ENCODE results near the gene UQCRQ.
A peak's percentile ranks its signal among the peaks of the same experiment; 100 is the strongest.

Gene UQCRQ

GRCh38 chr5:132827943-132828673 lies 38.3 kb upstream of the UQCRQ start:
- Histone ChIP-seq H3K4me3 (ENCODE audit: low read length) (no peak overlapping the region), H3K27me3 (ENCODE audit: insufficient read depth, low read length) (peaks cover 60% of the 10 kb centered on the region), H3K9me3 (ENCODE audit: low read length) (no peaks in the 10 kb centered on the region), H3K4me1 (ENCODE audit: insufficient read depth, low read length) (no peaks in the 10 kb centered on the region), H2AFZ (ENCODE audit: low read depth, low read length) (no peak overlapping the region), H3K36me3 (ENCODE audit: insufficient read depth, low read length) (no peaks in the 10 kb centered on the region)

- Histone ChIP-seq H3K27me3 (ENCODE audit: insufficient read depth, low read length) (peaks cover 61% of the 10 kb centered on the region), H2AFZ (ENCODE audit: low read depth, low read length) (no peak overlapping the region), H3K4me1 (ENCODE audit: insufficient read depth, low read length) (no peaks in the 10 kb centered on the region), H3K4me3 (ENCODE audit: low read length) (no peak overlapping the region), H3K9me3 (ENCODE audit: low read length) (no peaks in the 10 kb centered on the region), H3K36me3 (ENCODE audit: insufficient read depth, low read length) (no peaks in the 10 kb centered on the region)
Measured at GRCh38 chr5:132828846-132829494, 37.5 kb upstream of the UQCRQ start.

GRCh38 chr5:132829742-132830435 lies 36.6 kb upstream of the UQCRQ start:
- Histone ChIP-seq H3K36me3 (ENCODE audit: insufficient read depth, low read length) (no peaks in the 10 kb centered on the region), H3K27me3 (ENCODE audit: insufficient read depth, low read length) (peaks cover 64% of the 10 kb centered on the region), H3K9me3 (ENCODE audit: low read length) (no peaks in the 10 kb centered on the region), H2AFZ (ENCODE audit: low read depth, low read length) (peak overlapping the region; percentile 84), H3K4me3 (ENCODE audit: low read length) (peak overlapping the region; percentile 45), H3K4me1 (ENCODE audit: insufficient read depth, low read length) (no peaks in the 10 kb centered on the region)

GRCh38 chr5:132830436-132831094 lies 35.9 kb upstream of the UQCRQ start, which contains the start of gene SHROOM1:
Gene SHROOM1 (minus strand): TSS chr5:132830647. CDS start chr5:132826140, 4,507 bp downstream.
- no peaks in the 10 kb centered on the region for H3K9me3 ChIP-seq (ENCODE audit: low read length)
- H3K27me3 ChIP-seq (ENCODE audit: insufficient read depth, low read length) = peaks cover 64% of the 10 kb centered on the region
- H3K36me3 ChIP-seq (ENCODE audit: insufficient read depth, low read length) = no peaks in the 10 kb centered on the region
- no peaks in the 10 kb centered on the region for H3K4me1 ChIP-seq (ENCODE audit: insufficient read depth, low read length)
- peak within 1 kb of the TSS; percentile 45 for H3K4me3 ChIP-seq (ENCODE audit: low read length)
- peak within 1 kb of the TSS; percentile 84 for H2AFZ ChIP-seq (ENCODE audit: low read depth, low read length)

- peaks cover 65% of the 10 kb centered on the region for H3K27me3 ChIP-seq (ENCODE audit: insufficient read depth, low read length)
- H3K4me3 ChIP-seq (ENCODE audit: low read length) = no peak overlapping the region
- H3K36me3 ChIP-seq (ENCODE audit: insufficient read depth, low read length) = no peaks in the 10 kb centered on the region
- no peaks in the 10 kb centered on the region for H3K9me3 ChIP-seq (ENCODE audit: low read length)
- no peaks in the 10 kb centered on the region for H3K4me1 ChIP-seq (ENCODE audit: insufficient read depth, low read length)
- no peak overlapping the region for H2AFZ ChIP-seq (ENCODE audit: low read depth, low read length)
Measured at GRCh38 chr5:132831095-132831860, 35.2 kb upstream of the UQCRQ start.

- Histone ChIP-seq H3K27me3 (ENCODE audit: insufficient read depth, low read length) (peaks cover 62% of the 10 kb centered on the region), H2AFZ (ENCODE audit: low read depth, low read length) (no peak overlapping the region), H3K4me3 (ENCODE audit: low read length) (no peak overlapping the region), H3K36me3 (ENCODE audit: insufficient read depth, low read length) (no peaks in the 10 kb centered on the region), H3K4me1 (ENCODE audit: insufficient read depth, low read length) (no peaks in the 10 kb centered on the region), H3K9me3 (ENCODE audit: low read length) (no peaks in the 10 kb centered on the region)
Measured at GRCh38 chr5:132832612-132833011, 33.8 kb upstream of the UQCRQ start.

- Histone ChIP-seq H2AFZ (ENCODE audit: low read depth, low read length) (no peak overlapping the region), H3K4me1 (ENCODE audit: insufficient read depth, low read length) (no peaks in the 10 kb centered on the region), H3K9me3 (ENCODE audit: low read length) (no peaks in the 10 kb centered on the region), H3K4me3 (ENCODE audit: low read length) (no peak overlapping the region), H3K36me3 (ENCODE audit: insufficient read depth, low read length) (no peaks in the 10 kb centered on the region), H3K27me3 (ENCODE audit: insufficient read depth, low read length) (peaks cover 54% of the 10 kb centered on the region)
Measured at GRCh38 chr5:132834057-132834456, 32.4 kb upstream of the UQCRQ start.

- H2AFZ ChIP-seq (ENCODE audit: low read depth, low read length) = no peak overlapping the region
- H3K27me3 ChIP-seq (ENCODE audit: insufficient read depth, low read length) = peaks cover 45% of the 10 kb centered on the region
- H3K9me3 ChIP-seq (ENCODE audit: low read length) = no peaks in the 10 kb centered on the region
- no peaks in the 10 kb centered on the region for H3K36me3 ChIP-seq (ENCODE audit: insufficient read depth, low read length)
- no peak overlapping the region for H3K4me3 ChIP-seq (ENCODE audit: low read length)
- H3K4me1 ChIP-seq (ENCODE audit: insufficient read depth, low read length) = peaks cover 5% of the 10 kb centered on the region
Measured at GRCh38 chr5:132836852-132837251, 29.6 kb upstream of the UQCRQ start.

GRCh38 chr5:132837868-132838267 lies 28.6 kb upstream of the UQCRQ start:
- H3K9me3 ChIP-seq (ENCODE audit: low read length) = no peaks in the 10 kb centered on the region
- no peak overlapping the region for H2AFZ ChIP-seq (ENCODE audit: low read depth, low read length)
- no peak overlapping the region for H3K4me3 ChIP-seq (ENCODE audit: low read length)
- peaks cover 40% of the 10 kb centered on the region for H3K27me3 ChIP-seq (ENCODE audit: insufficient read depth, low read length)
- peaks cover 5% of the 10 kb centered on the region for H3K4me1 ChIP-seq (ENCODE audit: insufficient read depth, low read length)
- no peaks in the 10 kb centered on the region for H3K36me3 ChIP-seq (ENCODE audit: insufficient read depth, low read length)

GRCh38 chr5:132838516-132839282 lies 27.7 kb upstream of the UQCRQ start:
- Histone ChIP-seq H3K36me3 (ENCODE audit: insufficient read depth, low read length) (no peaks in the 10 kb centered on the region), H3K27me3 (ENCODE audit: insufficient read depth, low read length) (peaks cover 32% of the 10 kb centered on the region), H3K4me3 (ENCODE audit: low read length) (no peak overlapping the region), H3K9me3 (ENCODE audit: low read length) (no peaks in the 10 kb centered on the region), H2AFZ (ENCODE audit: low read depth, low read length) (no peak overlapping the region), H3K4me1 (ENCODE audit: insufficient read depth, low read length) (peaks cover 5% of the 10 kb centered on the region)

- H3K27me3 ChIP-seq (ENCODE audit: insufficient read depth, low read length) = peaks cover 25% of the 10 kb centered on the region
- H3K36me3 ChIP-seq (ENCODE audit: insufficient read depth, low read length) = no peaks in the 10 kb centered on the region
- no peak overlapping the region for H3K4me3 ChIP-seq (ENCODE audit: low read length)
- H2AFZ ChIP-seq (ENCODE audit: low read depth, low read length) = no peak overlapping the region
- no peaks in the 10 kb centered on the region for H3K9me3 ChIP-seq (ENCODE audit: low read length)
- peaks cover 5% of the 10 kb centered on the region for H3K4me1 ChIP-seq (ENCODE audit: insufficient read depth, low read length)
Measured at GRCh38 chr5:132839426-132840301, 26.8 kb upstream of the UQCRQ start.

Measured in neuron (in vitro differentiated cells).